Kidney (tissue), 14 donors: ENCODE measurements around the gene EFCAB11. TPM values are rescaled to one million over a fixed set of nuclear protein-coding genes. Genes with fewer than 3 reads are reported as not detected.

ENCODE experiments used
- DNase-seq, 5 donors: peaks; one replicate each; pipeline ENCODE4 v3.0.0-alpha.2; 2013 to 2020
- FAIRE-seq: peaks from 2 replicates; lab custom pipeline; 2012; peaks lifted over from hg19 to GRCh38; lab: Jason Lieb, UNC
- H3K27ac ChIP-seq, 2 donors: one replicate each; pipeline ENCODE4 v1.7.0; 2013; ENCODE audit warnings: low read depth in 2 of 2, low read length in 2 of 2, inconsistent platforms in 1 of 2
- H3K27me3 ChIP-seq: one replicate; pipeline ENCODE4 v1.7.1; 2013; ENCODE audit warnings: low read length, inconsistent platforms; ENCODE audit not compliant: control insufficient read depth, insufficient read depth
- H3K36me3 ChIP-seq, 3 donors: one replicate each; pipeline versions ENCODE4 v1.7.0 to v1.7.1; 2013; ENCODE audit warnings: low read length in 3 of 3, control low read depth in 1 of 3, inconsistent platforms in 1 of 3; ENCODE audit not compliant: insufficient read depth in 3 of 3, control insufficient read depth in 2 of 3
- H3K4me1 ChIP-seq, 3 donors: one replicate each; pipeline versions ENCODE4 v1.7.0 to v1.7.1; 2013; ENCODE audit warnings: low read length in 3 of 3, inconsistent platforms in 1 of 3, low read depth in 1 of 3; ENCODE audit not compliant: control insufficient read depth in 2 of 3, insufficient read depth in 2 of 3
- H3K4me3 ChIP-seq, 3 donors: one replicate each; pipeline versions ENCODE4 v1.7.0 to v1.8.1; 2013; ENCODE audit warnings: low read length in 3 of 3, control low read depth in 1 of 3, inconsistent platforms in 1 of 3
- H3K9ac ChIP-seq, 3 donors: one replicate each; pipeline versions ENCODE4 v1.7.0 to v1.7.1; 2013; ENCODE audit warnings: low read length in 3 of 3, control low read depth in 1 of 3, inconsistent platforms in 1 of 3
- H3K9me3 ChIP-seq, 3 donors: one replicate each; pipeline versions ENCODE4 v1.7.0 to v1.7.1; 2013; ENCODE audit warnings: low read length in 3 of 3, control low read depth in 1 of 3, inconsistent platforms in 1 of 3; ENCODE audit not compliant: control insufficient read depth in 2 of 3, insufficient read depth in 1 of 3
- CTCF ChIP-seq: IDR thresholded peaks from 3 replicates; pipeline ENCODE4 v1.5.1; 2012; ENCODE audit warnings: mild to moderate bottlenecking, moderate library complexity, borderline replicate concordance; ENCODE audit not compliant: insufficient read depth; ENCODE audit errors: extremely low read depth
- intact Hi-C: fragments of 100-400 bp; cut with DNase I; formaldehyde crosslinking; loops from one replicate; pipeline ENCODE4 v1.11.1; 2022
- polyA plus RNA-seq: library from polyadenylated mRNA; stranded (reverse); fragments of 350-450 nt; fragmentation: Illumina TruSeq; extraction: RNeasy Lipid Tissue Mini Kit (QIAGEN cat#74804); gene quantifications from one replicate; pipeline ENCODE4 v1.2.3, GENCODE V29; 2014; ENCODE audit warnings: low read depth, low replicate concordance; ENCODE audit not compliant: insufficient read depth
- total RNA-seq: library from RNA; stranded (reverse); fragmentation: NEBNext Ultra II Directional; extraction: Animal tissue kit (Norgen Biotek cat#: 25700); gene quantifications from one replicate; pipeline ENCODE4 v1.2.1, GENCODE V29; 2021
- donor health status: control.
- donor health status: control.
- donor health status: control.
- donor health status: control.
- donor health status: control.
- donor health status: DM: yes; HTN: yes; CAD: no.
- donor health status: Normal renal cell carcinoma (clear cell type).

The EFCAB11 gene
- total and polyA plus RNA-seq, 2 donors from 2014 or later: 8.4 to 8.9 TPM

GRCh38 chr14:89921346-89921745 lies 33.2 kb downstream of the EFCAB11 start:
- no peak for TF ChIP-seq CTCF
- no peaks in the 10 kb centered on the region for H3K36me3 ChIP-seq
- no peak overlapping the region for H3K9ac ChIP-seq
- H3K27me3 ChIP-seq: no peaks in the 10 kb centered on the region
- H3K4me3 ChIP-seq: no peak overlapping the region
- DNase-seq: no peak
- H3K27ac ChIP-seq: no peak overlapping the region
- intact Hi-C loops: no loop called here
- peaks cover 0 to 8% (median 0%) of the 10 kb centered on the region in 3 donors for H3K4me1 ChIP-seq
- FAIRE-seq: no peak
- H3K9me3 ChIP-seq: no peaks in the 10 kb centered on the region

GRCh38 chr14:89920056-89920455 lies 34.5 kb downstream of the EFCAB11 start:
- no peak for DNase-seq
- Histone ChIP-seq H3K27me3 (no peaks in the 10 kb centered on the region), H3K4me3 (no peak overlapping the region), H3K27ac (no peak overlapping the region), H3K9me3 (no peaks in the 10 kb centered on the region), H3K36me3 (no peaks in the 10 kb centered on the region), H3K4me1 (peaks cover 0 to 8% (median 0%) of the 10 kb centered on the region in 3 donors), H3K9ac (no peak overlapping the region)
- no peak for TF ChIP-seq CTCF
- FAIRE-seq: no peak
- intact Hi-C loops: no loop called here

DNA sequence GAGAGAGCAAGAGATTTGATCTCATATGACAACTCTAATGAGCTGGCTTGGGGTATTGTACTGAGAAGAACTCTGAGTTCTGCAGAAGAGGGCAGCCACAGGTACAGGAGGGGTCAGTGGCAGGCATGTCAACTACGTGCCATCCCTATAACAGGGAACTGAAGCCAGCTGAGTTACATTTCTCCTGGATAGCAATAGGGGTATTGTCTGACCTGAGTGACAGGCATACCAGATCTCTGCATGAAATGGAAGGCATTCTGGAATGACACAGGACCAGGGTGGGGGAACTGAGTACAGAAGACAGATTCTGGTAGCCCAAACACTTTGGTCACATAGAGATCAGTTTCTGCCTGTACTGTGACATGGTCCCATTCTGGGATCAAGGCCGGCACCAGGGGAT lies 35.8 kb downstream of the EFCAB11 start:
- Histone ChIP-seq H3K9me3 (no peaks in the 10 kb centered on the region), H3K9ac (no peak overlapping the region), H3K27me3 (no peaks in the 10 kb centered on the region), H3K36me3 (no peaks in the 10 kb centered on the region), H3K27ac (no peak overlapping the region), H3K4me3 (no peak overlapping the region), H3K4me1 (no peaks in the 10 kb centered on the region)
- intact Hi-C loops: loop anchor here (10.0 kb wide), 1 partner anchor 894 kb away; no protein-coding TSS in a partner anchor
- DNase-seq (no peak), FAIRE-seq (no peak)
- no peak for TF ChIP-seq CTCF
